Measurements from ENCODE around the gene NDUFV3.
"Not testable (repeated sequence)": the region's sequence is repeated elsewhere in the genome, so short reads cannot be mapped to it uniquely, and the experiment has no call there.

The NDUFV3 gene

GRCh38 chr21:42855937-42856335 lies 37.2 kb upstream of the NDUFV3 start:
- in situ Hi-C loops (cut with MboI; ENCODE audit: low sequenced_read_pairs), result no loop called here

GRCh38 chr21:42857216-42857615 lies 35.9 kb upstream of the NDUFV3 start:
- in situ Hi-C loops (cut with MboI; ENCODE audit: low sequenced_read_pairs), result no loop called here

- in situ Hi-C loops (cut with MboI; ENCODE audit: low sequenced_read_pairs), result no loop called here
Measured at GRCh38 chr21:42858185-42858847, 34.8 kb upstream of the NDUFV3 start.

- in situ Hi-C loops (cut with MboI; ENCODE audit: low sequenced_read_pairs), result no loop called here
Measured at GRCh38 chr21:42858957-42859890, 33.9 kb upstream of the NDUFV3 start.

- in situ Hi-C loops (cut with MboI; ENCODE audit: low sequenced_read_pairs), result no loop called here
Measured at GRCh38 chr21:42859891-42860230, 33.2 kb upstream of the NDUFV3 start.

GRCh38 chr21:42860345-42860744 lies 32.8 kb upstream of the NDUFV3 start:
- in situ Hi-C loops (cut with MboI; ENCODE audit: low sequenced_read_pairs), result no loop called here

DNA sequence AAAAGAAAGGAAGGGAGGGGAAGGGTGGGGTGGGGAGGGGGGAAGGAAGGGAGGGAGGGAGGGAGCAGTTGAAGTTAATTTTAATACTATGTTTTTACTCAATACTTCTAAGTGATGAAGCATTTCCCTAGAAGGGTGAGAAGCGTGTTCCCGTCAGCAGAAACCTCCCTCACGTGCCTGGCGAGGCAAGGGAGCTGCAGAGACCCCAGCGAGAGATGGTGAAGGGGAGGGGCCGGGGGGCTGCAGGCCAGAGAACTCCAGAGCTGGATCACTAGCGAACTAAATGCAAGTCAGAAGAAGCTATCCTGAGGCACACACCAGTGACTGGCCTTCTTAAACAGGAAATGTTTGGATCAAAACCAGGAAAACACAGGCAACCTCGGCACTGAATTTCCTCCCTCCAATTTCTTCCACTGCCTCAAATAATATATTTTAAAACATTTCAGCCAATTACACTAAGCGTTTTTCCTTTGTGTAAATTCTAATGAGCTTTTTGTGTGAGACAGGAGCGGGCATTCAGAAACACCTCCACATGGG lies 31.7 kb upstream of the NDUFV3 start:
- in situ Hi-C loops (cut with MboI; ENCODE audit: low sequenced_read_pairs), result no loop called here

DNA sequence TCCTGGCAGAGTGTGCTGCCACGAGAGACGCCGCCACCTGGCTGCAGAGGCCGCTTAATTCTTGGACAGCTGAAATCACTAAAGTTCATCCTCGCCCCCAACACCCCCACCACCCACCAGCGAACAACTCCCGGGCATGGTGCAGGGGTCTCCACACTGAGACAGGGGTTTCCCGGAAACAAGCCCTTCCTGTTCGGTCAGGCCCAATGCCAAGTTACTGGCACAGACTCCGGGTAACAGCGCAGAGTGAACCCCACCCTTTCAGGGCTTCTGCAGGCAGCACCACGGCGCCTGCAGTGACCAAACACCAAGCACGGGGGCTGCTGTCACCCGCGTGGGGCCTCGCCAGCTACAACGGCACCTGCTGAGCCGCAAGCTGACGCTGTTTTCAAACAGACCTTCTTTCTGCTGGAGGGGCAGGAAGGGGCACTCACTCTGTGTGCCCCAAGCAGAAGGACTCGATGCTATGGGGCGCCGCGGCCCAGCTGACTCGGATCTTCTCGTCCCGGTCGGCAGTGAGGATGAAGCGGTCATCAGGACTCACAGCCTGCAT lies 31.2 kb upstream of the NDUFV3 start:
- in situ Hi-C loops (cut with MboI; ENCODE audit: low sequenced_read_pairs), result no loop called here

DNA sequence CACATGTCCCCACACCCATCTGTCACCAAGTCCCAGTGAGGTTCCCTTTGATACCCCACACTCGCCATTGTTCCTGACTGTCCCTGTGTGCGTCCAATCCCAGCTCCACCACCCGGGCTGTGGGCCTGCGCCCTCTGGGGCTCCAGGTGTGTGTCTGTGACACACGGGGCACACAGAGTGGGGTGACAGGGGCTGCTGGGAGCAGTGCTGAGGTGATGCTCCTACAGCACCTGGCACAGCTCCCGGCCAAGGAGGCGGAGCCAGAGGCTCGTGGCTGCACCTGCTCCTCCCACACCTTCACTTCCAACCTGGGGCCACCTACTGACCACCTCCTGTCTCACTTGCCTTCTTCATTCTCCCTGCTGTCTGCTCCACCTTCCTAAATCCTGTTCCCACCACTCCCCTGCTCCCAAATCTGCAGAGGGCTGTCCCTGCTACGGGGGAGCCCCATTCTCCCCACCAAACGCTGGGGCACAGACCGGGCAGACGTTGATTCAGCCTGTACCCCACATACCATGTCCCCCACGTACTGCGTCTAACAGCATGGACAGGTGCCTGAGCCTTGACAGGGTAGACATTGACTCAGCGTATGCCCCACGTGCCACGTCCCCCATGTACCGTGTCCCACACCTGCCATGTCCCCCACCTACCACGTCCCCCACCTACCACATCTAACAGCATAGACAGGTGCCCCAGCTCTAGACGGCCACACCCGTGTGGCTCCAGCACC lies 30.2 kb upstream of the NDUFV3 start:
- in situ Hi-C loops (cut with MboI; ENCODE audit: low sequenced_read_pairs), result no loop called here

DNA sequence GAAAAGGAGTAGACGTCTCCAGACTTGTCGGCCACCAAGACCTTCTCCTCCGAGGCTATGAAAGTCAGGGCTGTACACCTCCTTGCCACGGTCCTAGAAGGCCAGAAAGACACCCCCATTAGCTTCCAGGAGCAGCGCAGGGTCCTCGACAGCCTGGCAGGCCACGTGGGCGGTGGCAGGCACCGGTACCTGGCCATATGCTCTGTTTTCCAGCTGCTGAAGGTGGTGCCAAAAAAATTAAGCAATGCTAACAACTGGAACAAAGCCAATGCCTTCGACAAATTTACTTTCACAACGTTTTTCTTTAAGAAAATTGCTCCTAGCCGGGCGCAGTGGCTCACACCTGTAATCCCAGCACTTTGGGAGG lies 29.6 kb upstream of the NDUFV3 start:
- in situ Hi-C loops (cut with MboI; ENCODE audit: low sequenced_read_pairs), result no loop called here

GRCh38 chr21:42864286-42864685 lies 28.8 kb upstream of the NDUFV3 start:
- in situ Hi-C loops (cut with MboI; ENCODE audit: low sequenced_read_pairs), result no loop called here

DNA sequence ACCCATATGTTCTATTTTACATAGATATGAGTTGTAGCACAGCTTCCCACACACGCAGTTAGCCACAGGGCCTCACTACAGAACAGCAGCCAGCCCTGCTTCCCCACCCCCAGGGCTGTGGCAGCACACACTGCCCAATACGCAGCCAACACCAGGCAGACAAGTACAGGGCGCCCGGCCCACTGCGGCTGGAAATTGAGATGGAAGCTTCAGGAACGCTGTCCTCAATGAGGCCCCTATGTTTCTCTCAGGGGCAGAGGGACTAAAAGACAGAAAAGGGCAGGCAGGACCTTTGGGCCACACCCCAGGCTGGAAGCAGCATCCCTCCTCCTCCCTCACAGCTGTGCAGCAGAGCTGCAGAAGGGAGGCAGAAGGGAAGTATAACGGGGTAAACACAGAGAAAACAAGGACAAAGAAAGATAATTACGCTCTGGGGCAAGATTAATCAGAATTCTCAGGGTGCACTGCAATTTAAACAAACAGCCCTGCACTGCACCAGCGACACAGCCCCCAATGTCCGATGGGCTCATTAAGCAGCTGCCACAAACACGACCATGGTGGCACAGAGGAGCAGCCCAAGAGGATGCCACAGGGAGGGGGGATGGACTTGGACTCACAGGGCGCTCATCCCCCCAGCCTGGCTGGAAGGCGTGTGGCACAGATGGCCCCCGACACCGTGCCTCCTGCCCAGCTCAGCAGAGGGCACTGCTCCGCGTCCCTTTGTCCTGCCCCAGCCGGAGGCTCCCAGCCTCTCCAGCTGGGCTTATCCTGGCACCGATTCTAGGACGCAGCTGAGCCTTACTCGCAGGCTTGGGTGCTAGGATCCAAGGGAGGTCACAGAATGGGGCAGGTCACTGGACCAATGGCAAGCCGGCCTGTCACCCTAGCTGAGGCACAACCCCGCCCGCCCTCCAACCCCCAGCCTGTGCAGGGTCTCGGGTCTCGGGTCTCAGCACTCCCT lies 28.0 kb upstream of the NDUFV3 start:
- in situ Hi-C loops (cut with MboI; ENCODE audit: low sequenced_read_pairs), result no loop called here

- in situ Hi-C loops (cut with MboI; ENCODE audit: low sequenced_read_pairs), result no loop called here
Measured at GRCh38 chr21:42865776-42866160, 27.3 kb upstream of the NDUFV3 start.

- in situ Hi-C loops (cut with MboI; ENCODE audit: low sequenced_read_pairs), result no loop called here
Measured at GRCh38 chr21:42868196-42868595, 24.9 kb upstream of the NDUFV3 start.

GRCh38 chr21:42873096-42873495 lies 20.0 kb upstream of the NDUFV3 start:
- in situ Hi-C loops (cut with MboI; ENCODE audit: low sequenced_read_pairs), result no loop called here

DNA sequence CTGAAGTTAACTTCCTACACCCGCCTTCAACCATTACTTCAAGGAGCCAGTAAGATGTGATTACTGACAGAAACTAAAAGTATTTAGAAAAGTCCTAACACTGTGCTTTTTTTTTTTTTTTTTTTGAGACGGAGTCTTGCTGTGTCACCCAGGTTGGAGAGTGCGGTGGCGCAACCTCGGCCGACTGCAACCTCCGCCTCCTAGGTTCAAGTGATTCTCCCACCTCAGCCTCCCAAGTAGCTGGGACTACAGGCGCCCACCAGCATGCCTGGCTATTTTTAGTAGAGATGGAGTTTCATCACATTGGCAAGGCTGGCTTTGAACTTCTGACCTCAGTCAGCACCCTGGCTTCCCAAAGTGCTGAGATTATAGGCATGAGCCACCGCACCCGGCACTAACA lies 17.3 kb upstream of the NDUFV3 start:
- in situ Hi-C loops (cut with MboI; ENCODE audit: low sequenced_read_pairs), result not testable (repeated sequence)

GRCh38 chr21:42878678-42878992 lies 14.5 kb upstream of the NDUFV3 start:
- in situ Hi-C loops (cut with MboI; ENCODE audit: low sequenced_read_pairs), result no loop called here

DNA sequence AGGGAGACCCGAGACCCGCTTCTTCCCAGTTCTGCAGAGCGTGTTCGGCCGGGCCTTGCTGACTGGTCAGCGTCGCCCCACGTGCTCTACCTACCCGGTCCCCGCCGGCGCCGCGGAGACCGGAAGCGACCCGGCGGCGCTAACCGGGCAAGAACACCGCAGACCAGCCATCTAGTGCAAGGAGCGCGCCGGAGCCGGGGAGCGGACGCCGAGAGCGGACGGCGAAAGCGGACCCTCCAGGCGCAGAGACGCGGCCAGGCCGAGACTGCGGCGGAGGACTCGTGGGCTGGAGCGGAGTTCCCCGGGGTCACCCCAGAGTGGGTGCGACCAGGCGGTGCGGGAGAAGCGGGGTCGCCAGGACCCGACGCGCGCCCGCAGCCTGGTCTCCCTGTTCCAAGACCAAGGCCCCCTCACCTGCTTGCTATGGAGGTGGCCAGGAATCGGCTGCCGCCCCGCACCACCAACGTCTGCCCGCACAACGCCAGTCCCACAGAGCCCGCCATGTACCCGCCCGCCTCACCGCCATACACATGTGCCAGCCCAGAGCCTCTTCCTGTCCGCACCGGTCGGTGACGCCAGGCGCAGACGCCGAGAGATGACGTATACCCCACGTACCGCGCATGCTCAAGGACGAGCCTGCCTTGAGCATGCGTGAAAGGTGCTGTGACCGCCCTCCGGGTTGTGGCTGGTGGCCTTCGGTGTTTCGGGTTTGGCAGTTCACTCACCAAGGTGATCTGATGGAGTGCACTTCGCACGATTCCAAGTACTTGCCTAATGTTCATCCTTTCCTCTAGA lies 13.9 kb upstream of the NDUFV3 start, which contains the start of gene WDR4:
WDR4 (minus strand) TSS at position 547 of the 795 bp plus-strand sequence; CDS start at position 503, 44 bp downstream.
- in situ Hi-C loops (cut with MboI; ENCODE audit: low sequenced_read_pairs), result no loop called here

GRCh38 chr21:42880352-42880751 lies 12.8 kb upstream of the NDUFV3 start:
- in situ Hi-C loops (cut with MboI; ENCODE audit: low sequenced_read_pairs), result no loop called here

Data from HL-60/S4 treated with phorbol 12-myristate 13-acetate at 8.2 ng/mL for 4 days and 3 days (cell line).